DMS79 (cell line): ENCODE measurements around the gene DHRS2.
"Not testable (repeated sequence)": the region's sequence is repeated elsewhere in the genome, so short reads cannot be mapped to it uniquely, and the experiment has no call there.

Experiments used
- DNase-seq: peaks from one replicate; lab custom pipeline; 2025; lab: John Stamatoyannopoulos, UW

The DHRS2 gene

DNA sequence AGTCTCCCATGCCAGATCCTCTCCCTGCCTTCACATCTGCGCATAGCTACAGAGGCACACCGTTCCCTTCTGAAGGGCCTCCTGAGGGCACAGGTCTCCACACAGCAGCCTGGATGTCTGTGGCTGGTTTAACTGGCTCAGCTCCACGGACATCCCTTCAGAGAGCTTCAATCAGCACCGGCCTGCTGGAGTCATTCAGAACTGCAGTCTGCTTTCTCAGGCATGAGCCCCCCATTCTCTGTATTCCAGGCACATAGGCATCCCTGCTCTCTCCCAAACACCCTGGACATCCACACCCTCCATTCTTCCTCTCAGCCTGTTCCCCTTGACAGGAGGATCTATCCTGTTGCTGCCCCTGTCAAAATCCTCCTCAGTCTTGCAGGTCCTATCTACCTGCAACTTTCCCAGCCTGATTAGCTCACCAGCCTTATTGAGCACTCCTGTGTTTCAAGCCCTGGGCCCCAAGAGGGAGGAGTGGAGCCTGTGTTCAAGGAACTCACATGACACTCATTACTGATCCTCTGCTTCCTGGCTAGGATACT is 2.9 kb upstream of the DHRS2 start:
- DNase-seq, result no peak

DNA sequence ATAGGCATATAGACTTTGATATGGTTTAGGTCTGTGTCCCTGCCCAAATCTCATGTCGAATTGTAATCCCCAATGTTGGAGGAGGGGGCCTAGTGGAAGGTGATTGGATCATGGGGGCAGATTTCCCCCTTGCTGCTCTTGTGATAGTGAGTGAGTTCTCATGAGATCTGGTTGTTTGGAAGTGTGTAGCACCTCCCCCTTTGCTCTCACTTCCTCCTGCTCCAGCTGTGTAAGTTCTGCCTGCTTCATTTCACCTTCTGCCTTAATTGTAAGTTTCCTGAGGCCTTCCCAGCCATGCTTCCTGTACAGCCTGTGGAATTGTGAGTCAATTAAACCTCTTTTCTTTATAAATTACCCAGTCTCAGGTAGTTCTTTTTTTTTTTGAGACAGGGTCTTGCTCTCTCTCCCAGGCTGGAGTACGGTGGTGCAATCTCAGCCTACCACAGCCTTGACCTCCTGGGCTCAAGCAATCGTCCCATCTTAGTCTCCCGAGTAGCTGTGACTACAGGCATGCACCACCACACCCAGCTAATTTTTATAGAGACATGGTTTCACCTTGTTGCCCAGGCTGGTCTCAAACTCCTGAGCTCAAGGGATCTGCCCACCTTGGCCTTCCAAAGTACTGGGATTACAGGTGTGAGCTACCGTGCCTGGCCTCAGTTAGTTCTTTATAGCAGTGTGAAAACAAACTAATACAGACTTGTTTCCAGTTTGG is 1.3 kb upstream of the DHRS2 start:
- DNase-seq, result not testable (repeated sequence)

DNA sequence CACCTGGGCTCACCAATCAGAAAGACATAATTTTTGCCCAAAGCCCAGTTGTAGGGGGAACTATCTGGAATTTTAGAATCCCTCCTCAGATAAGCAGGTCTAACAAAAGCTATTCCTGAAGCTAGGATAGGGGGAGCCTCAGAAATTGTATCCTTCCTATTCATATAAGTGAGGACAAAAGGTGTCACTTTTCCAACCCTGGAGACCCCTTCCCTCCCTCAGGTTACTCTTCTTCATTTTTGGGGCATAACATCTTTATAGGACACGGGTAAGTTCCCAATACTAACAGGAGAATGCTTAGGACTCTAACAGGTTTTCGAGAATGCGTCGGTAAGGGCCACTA is 1.1 kb downstream of the DHRS2 start:
- not testable (repeated sequence) for DNase-seq

DNA sequence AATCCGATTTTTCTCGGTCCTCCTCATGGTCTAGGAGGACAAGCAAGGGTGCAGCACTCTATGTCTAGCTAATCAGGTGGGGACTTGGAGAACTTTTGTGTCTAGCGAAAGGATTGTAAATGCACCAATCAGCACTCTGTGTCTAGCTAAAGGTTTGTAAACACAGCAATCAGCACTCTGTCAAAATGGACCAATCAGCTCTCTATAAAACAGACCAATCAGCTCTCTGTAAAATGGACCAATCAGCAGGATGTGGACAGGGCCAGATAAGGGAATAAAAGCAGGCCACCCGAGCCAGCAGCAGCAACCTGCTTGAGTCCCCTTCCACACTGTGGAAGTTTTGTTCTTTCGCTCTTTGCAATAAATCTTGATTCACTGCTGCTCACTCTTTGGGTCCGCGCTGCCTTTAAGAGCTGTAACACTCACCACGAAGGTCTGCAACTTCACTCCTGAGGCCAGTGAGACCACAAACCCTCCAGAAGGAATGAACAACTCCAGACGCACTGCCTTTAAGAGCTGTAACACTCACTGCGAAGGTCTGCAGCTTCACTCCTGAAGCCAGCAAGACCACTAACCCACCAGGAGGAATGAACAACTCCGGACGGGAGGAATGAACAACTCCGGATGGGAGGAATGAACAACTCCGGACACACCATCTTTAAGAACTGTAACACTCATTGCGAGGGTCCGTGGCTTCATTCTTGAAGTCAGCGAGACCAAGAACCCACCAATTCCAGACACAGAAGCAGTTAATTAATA is 1.7 kb downstream of the DHRS2 start:
- not testable (repeated sequence) for DNase-seq

DNA sequence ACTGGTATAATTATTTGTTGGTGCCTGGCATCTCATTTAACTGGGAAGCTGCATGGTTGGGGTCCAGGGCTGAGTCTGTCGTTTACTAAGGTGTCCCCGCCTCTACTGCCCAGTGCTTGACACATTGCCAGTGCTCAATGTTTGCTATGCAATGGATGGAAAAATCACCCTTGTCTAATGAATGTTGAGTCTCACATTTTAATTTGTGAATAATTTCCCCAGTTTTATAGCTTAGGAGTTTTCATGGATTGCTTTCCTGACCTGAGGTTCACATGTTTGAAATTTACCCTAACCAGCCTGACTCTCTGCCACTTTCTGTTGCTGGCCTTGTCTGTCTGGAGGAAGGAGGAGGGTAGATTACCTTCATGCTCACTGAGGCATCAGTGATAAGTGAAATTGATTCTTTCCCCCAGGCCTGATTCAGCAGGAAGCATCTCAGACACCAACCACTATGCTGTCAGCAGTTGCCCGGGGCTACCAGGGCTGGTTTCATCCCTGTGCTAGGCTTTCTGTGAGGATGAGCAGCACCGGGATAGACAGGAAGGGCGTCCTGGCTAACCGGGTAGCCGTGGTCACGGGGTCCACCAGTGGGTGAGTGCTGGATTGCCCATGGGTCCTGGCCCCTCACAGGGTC is 2.4 kb downstream of the DHRS2 start:
- DNase-seq, result no peak

DNA sequence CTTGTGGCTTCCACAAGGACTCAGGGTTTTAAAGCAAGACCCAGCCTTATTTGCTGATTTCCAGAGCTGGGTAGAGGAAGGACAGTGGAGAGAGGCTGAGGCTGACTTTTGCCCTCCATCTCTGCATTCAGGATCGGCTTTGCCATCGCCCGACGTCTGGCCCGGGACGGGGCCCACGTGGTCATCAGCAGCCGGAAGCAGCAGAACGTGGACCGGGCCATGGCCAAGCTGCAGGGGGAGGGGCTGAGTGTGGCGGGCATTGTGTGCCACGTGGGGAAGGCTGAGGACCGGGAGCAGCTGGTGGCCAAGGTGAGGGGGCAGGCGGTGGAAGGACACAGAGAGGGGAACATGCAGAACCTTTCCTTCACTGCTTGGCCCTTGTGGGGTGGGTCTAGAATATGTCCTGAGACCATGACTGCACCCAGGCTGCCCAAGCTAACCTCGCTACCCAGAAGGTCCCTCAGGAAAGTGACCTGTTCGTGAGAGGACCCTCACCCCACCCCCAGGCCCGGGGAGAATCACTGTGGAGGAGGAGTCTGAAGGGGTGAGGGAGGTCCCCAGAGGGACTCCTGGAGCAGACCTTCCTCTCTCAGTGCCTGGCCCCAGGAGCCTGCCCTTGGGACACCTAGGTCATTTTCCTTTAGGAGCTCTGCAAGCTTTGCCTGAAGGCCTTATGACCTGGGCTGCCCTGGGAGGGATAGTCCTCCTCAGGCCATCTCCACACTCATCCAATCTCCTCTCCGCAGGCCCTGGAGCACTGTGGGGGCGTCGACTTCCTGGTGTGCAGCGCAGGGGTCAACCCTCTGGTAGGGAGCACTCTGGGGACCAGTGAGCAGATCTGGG is 3.1 kb downstream of the DHRS2 start:
- no peak for DNase-seq

DNA sequence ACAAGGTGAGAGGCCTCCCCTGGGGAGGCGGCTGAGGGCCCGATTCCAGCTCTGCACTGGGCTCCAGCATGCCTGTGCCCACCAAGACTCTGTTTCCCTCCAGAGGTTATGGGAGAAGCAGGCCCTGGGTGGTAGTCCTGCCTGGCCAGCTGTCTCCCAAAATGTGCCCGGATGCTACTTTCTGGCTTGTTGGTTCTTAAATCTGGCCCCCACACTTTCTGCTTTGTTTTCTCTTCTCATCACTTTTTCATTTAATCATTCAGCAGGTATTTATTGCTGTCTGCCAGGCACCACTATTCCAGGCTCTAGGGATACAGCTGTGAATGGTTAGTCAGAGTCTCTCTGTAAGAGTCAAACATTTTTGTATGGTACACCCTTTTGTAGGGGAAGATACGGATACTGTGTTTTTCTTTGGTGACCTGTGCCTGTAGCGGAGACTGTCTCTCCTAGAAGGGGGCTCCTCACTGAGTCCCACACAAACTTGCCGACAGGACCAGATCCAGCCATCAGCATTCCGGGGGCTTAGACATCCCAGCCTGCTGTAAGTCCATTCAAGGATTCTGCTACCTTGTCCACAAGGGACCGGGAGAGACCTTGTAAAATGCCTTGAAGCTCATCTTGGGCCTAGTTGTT is 3.8 kb downstream of the DHRS2 start:
- DNase-seq, result no peak

DNA sequence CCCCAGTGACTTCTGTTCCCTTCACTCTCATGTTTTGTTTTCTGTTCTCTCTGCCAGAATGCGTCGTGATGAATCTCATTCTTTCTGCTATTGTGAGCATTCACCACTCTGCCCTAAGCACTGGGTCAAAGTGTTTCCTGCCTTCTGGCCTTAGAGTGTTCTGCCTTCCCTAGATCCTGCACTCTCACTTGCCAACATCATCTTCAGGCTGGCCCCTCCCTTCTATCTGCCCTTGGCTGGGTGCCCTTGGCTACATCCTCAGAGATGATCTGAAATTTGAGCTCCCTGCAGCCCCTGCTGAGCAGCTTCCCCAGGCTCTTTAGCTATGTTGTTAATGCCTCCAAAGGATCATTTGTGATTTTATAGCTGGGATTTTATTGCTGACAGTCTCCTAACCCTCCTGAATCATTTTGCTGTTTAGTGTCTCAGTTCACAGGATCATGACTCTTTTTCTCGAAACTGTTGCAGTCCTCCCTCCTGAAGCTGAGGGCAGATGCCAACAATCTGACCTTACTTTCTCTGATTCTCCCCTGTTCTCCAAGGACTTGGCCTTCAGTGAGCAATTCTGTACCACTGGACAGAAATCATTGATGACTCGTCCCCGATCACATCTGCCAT is 4.5 kb downstream of the DHRS2 start:
- DNase-seq, result peak; percentile 78

DNA sequence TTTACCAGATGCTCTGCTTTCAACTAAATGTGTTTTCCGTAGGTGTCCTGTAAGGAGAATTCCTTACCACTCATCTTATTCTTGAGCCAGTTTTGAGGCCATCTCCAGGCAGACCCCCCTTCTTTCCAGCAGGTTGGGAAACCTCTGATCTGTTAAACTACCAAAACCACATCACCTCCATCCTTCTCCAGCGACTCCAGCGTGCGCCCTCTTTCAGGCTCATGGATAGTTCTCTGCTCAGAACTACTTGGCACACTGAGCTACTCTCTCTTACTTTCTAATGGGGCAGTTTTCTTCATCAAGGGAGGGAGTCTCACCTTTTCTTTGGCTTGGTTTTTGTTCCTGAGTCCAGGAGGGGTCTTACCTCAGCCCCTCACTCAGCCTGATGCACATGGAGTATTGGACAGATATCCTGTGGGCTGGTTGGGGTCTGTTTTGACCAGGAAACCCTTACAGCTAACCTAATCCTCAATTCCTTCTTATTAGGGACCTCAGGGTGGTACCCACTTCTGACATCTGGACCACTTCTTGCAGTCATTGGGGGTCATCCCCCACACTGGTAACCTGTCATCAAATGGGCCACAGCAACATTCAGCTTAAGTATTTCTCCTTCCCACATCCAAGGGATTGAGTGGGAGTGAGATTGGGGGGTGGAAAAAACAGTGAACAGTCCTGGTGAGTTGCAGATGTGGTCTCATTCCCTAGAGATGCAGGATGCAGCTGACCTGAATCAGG is 5.2 kb downstream of the DHRS2 start:
- no peak for DNase-seq

DNA sequence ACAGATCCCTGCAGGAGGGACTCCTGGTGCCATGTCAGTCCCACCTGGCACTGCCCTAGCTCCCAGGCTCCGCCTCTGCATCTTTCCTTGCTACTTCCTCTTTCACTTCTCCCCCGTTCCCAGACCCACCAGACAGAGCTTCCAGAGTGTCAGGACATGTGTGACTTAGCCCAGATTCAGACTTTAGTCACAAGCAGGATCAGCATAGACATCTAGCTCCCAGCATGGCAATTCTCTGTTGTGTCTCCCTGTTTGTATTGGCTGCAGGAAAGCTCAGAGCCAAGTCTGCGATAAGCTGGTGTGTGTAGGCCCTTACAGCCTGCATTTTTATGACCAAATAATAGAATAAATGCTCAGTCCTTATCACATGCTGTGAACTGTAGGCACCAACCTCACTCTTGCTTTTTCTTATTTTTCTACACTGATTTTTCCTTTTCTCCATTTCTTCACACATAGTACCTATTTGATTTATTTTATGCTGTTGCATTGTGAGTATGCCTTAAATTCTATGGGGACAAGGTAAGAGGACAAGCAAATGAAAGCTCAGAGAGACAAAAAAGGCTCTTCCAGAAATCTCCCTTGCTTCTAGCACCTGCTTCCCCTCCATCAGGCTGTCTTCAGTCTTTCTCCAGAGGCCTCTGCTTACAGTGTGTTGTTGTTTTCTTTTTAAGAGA is 5.9 kb downstream of the DHRS2 start:
- no peak for DNase-seq

DNA sequence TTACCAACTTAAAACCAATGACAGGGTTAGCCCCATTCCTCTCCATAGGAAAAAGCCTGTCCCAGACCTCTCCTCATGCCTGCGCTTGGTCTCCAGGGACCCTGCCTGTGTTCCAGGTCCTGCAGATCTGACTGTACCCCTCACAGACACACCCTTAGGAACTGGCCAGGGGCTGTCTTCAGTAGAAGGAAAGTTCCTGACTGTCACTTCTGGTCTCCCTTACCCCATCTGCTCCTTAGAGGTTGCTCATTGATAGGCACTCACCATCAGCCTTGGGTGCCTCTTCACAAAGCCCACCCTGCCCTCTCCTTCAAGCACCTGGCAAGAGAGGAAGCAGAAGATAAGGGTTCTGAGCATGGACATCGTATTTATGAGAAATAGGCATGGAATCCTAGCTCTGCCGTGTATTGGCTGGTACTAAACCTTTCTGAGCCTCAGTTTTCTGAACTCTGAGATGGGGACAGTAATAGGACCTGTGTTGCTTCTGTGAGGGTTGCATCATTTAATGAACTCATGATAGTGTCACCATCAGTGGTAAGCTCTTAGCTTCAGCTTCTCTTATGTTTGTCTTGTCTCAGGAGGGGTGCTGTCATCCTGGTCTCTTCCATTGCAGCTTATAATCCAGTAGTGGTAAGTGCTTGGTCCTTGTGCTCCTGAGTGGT is 7.5 kb downstream of the DHRS2 start:
- DNase-seq, result no peak

DNA sequence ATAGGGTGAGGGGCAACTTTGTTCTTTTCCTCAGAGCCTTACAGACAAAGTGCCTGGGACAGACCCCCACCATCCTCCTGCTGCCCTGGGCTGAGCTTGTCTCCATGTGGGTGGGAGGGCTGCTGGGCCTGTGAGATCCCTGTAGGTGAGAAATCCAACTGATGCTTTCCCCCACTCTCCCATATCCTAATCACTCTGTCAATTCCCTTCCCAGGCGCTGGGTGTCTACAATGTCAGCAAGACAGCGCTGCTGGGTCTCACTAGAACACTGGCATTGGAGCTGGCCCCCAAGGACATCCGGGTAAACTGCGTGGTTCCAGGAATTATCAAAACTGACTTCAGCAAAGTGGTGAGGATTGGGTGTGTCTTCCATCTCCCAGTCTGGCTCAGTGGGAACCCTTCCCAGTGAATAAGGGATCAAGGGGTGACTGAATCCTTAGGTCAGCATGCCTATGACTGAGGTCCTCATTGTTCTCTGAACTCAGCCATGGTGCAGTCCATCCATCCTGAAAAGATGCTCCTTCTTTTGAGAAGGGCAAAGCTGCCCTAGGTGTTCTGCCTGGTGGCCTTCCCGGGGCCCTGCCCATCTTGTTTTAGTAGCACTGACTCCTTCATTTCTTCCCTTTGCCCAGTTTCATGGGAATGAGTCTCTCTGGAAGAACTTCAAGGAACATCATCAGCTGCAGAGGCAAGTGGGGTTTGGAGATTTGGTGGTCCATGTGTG is 8.2 kb downstream of the DHRS2 start:
- no peak for DNase-seq

DNA sequence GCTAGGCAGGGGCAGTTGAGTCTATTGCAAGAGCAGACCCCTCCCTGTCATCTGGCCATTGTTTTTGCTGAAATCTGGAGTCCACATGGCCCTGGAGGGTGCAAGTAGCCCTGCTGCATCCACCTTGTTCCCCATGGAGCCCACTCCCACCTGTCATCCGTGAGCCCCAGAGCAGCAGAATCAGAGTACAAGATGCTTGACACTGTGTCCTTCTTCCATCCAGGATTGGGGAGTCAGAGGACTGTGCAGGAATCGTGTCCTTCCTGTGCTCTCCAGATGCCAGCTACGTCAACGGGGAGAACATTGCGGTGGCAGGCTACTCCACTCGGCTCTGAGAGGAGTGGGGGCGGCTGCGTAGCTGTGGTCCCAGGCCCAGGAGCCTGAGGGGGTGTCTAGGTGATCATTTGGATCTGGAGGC is 8.8 kb downstream of the DHRS2 start:
- no peak for DNase-seq

DNA sequence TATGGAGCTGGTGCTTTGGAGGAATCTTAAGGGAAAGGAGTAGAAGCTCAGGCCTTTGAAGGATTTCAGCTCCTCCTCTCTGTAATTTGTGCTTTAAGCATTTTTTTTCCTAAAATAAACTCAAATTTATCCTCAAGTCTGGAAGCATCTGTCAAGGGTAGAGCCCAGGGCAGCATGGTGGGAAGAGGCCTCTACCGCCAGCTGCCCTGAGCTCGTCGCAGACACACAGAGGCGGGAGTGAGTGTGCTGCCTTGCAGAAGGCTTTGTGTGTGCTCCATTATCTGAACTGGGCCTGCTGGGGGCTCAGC is 9.3 kb downstream of the DHRS2 start:
- no peak for DNase-seq

DNA sequence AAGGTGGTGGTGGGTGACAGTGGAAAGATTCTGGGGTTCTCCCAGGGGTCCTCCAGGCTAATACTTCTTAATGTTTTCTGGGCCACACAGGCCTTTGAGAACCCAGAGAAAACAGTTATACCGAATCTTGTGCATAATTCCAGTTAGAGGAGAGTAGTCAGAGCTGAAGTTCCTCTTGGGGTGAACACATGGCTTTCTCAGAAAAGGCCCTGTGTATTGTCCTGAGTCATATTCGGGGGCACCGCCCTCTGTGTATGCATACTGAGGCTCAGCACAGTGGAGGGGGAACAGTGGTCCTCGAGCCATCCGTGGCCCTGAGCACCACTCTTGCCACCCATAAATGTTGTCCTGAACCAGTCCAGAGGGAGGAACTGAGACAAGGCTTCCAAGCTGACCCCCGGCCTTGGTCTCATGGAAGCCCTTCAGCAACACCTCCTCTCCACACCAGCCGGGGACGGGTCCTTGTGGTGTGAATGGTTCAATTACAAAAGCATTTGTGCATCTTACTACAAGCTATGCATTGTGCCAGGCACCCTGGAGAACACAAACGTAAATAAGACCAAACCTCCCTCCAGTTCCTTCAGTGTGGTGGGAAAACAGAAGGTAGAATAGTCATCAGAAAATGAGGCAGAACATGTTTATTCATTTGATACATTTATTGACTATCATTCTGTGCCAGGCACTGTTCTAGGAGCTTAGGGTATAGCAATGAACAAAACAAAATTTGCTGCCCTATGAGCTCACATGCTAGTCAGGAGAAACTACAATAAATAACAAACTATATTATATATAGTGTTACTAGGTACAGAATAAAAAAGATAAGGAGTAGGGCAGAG is 9.9 kb downstream of the DHRS2 start:
- DNase-seq, result no peak

DNA sequence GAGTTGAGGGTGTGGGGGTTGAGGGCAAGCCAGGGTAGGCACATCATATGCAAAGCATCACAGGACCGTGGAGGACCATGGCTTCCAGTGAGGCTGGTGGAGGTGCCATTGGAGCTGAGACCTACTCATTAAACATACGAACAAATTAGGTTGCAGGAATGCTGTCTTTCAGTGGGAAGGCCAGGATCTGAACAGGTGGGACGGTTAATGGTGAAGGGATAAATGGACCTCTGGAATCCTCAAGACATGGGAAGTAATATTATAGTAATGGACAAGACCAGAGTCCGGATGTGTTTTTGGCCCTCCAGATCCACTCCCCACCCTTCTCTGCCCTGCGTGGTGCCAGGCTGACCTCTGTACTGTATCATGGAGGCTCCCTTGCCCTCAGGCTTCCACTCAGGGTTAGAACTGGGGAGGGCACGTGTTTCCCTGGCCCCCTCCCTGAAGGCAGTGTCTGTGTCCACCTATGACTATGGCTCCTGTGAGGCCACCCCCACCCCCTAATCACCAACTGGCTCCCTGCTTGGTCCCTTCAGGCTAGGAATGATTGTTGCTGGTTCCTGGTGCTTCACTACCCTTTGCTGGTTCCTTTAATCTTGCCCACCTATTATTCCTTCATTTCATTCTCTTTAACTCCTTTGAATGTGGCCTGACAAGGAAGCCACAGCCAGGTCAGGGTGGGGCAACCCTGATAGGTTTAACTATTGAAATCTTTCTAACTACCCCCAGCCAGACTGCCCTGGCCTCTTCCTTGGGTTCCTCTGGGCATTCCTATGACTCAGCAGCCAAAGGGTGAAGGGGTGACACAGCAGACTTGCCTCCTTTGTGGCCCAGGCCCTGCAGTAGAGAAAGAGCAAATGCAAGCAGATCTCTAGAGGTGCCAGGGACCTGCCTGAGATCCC is 10.7 kb downstream of the DHRS2 start:
- no peak for DNase-seq

DNA sequence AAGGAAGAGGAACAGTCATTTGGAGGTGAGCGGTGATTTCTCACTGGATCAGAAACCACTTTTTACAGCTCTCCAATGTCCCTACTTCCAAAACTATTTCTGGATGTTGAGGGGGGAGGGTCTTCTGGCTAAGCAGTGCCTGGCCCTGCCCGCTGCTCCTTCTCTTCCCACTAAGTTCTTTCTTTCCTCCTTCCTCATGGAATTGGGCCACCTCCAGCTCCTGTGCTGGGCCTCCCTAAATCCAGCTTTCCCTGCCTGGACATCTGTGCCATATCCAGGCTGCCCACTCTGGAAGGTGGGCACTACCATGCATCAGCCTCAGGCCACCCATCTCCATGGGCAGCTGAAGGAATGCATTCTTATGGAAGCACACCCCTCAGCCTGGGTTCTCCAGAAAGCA is 11.5 kb downstream of the DHRS2 start:
- no peak for DNase-seq
